Transverse colon (tissue), 4 donors: ENCODE data around the gene ACADM. TPM values are rescaled to one million over a fixed set of nuclear protein-coding genes. Genes with fewer than 3 reads are reported as not detected.
A peak's percentile ranks its signal among the peaks of the same experiment; 100 is the strongest.
"Not testable (repeated sequence)": the region's sequence is repeated elsewhere in the genome, so short reads cannot be mapped to it uniquely, and the experiment has no call there.

Experiments used
- DNase-seq: peaks from one replicate; pipeline ENCODE4 v3.0.0-alpha.2; 2019
- H3K27ac ChIP-seq, 4 donors: fragments of 200-600 bp; sonication (generic); 2 replicates each; pipeline ENCODE4 v1.5.1; 2016 to 2018; ENCODE audit warnings: inconsistent platforms in 4 of 4
- H3K27me3 ChIP-seq: fragments of 200-600 bp; sonication (generic); 2 replicates; pipeline ENCODE4 v1.5.1; 2017; ENCODE audit warnings: inconsistent platforms
- H3K36me3 ChIP-seq, 4 donors: fragments of 200-600 bp; sonication (generic); 2 replicates each; pipeline ENCODE4 v1.5.1; 2017 to 2019; ENCODE audit warnings: inconsistent platforms in 4 of 4
- H3K4me1 ChIP-seq, 4 donors: fragments of 200-600 bp; sonication (generic); 2 replicates each; pipeline ENCODE4 v1.5.1; 2017 to 2020; ENCODE audit warnings: inconsistent platforms in 4 of 4
- H3K4me3 ChIP-seq, 4 donors: fragments of 200-600 bp; sonication (generic); 1 replicate in 1 of 4; 2 replicates in 3 of 4; pipeline versions ENCODE4 v1.5.1 to v1.6.1; 2017 to 2019; ENCODE audit warnings: inconsistent platforms in 4 of 4
- H3K9me3 ChIP-seq, 2 donors: fragments of 200-600 bp; sonication (generic); 2 replicates each; pipeline ENCODE4 v1.5.1; 2017 to 2019; ENCODE audit warnings: inconsistent platforms in 2 of 2
- EP300 ChIP-seq: sonication (generic); formaldehyde crosslinking; IDR thresholded peaks from one replicate; pipeline ENCODE4 v1.6.1; 2017; ENCODE audit warnings: antibody characterized with exemption, low read depth
- POLR2A ChIP-seq: fragments of 450-650 bp; IDR thresholded peaks from one replicate; pipeline ENCODE4 v1.6.1; 2016; ENCODE audit warnings: antibody characterized with exemption, mild to moderate bottlenecking, moderate library complexity
- POLR2AphosphoS5 ChIP-seq, 3 donors: sonication (generic); formaldehyde crosslinking; IDR thresholded peaks; one replicate each; pipeline ENCODE4 v1.6.1; 2016; ENCODE audit warnings: antibody characterized with exemption in 3 of 3
- WGBS, 2 donors: methylation state at CpG; one replicate each; pipeline ENCODE4 v1.1.5; 2018; ENCODE audit warnings: low coverage in 1 of 2; 5-methylcytosine and 5-hydroxymethylcytosine counted together
- in situ Hi-C, 4 donors: fragments of 200-750 bp; cut with MboI; loops; one replicate each; pipeline versions ENCODE4 v1.15.0 to v1.15.1; 2017; ENCODE audit warnings: low sequenced_read_pairs in 3 of 4, low pct_ligation_motif_present in 1 of 4, low pct_unique_long_range_greater_than_20kb in 1 of 4
- intact Hi-C: fragments of 100-400 bp; cut with DNase I; formaldehyde crosslinking; loops from one replicate; pipeline ENCODE4 v1.15.1; 2023; ENCODE audit warnings: low total_unique reads
- total RNA-seq, 4 donors: library from RNA; depleted of rRNA; stranded (reverse); fragments of >200 nt; gene quantifications; one replicate each; pipeline ENCODE4 v1.1.0, GENCODE V29; 2016
- TF ChIP-seq, protein P1 (sequence below), 5 experiments: fragments of 200-600 bp in 3 of 5; fragments of 450-650 bp in 2 of 5; sonication (generic) in 3 of 5; IDR thresholded peaks; 1 replicate in 2 of 5; 2 replicates in 3 of 5; pipeline ENCODE4 v1.5.1; 2016 to 2017; ENCODE audit warnings: antibody characterized with exemption in 5 of 5, inconsistent platforms in 3 of 5, mild to moderate bottlenecking in 2 of 5, moderate library complexity in 1 of 5

ACADM gene
- total RNA-seq, 4 donors from 2014 or later = 34.4 to 138 (median 91.5) TPM

DNA sequence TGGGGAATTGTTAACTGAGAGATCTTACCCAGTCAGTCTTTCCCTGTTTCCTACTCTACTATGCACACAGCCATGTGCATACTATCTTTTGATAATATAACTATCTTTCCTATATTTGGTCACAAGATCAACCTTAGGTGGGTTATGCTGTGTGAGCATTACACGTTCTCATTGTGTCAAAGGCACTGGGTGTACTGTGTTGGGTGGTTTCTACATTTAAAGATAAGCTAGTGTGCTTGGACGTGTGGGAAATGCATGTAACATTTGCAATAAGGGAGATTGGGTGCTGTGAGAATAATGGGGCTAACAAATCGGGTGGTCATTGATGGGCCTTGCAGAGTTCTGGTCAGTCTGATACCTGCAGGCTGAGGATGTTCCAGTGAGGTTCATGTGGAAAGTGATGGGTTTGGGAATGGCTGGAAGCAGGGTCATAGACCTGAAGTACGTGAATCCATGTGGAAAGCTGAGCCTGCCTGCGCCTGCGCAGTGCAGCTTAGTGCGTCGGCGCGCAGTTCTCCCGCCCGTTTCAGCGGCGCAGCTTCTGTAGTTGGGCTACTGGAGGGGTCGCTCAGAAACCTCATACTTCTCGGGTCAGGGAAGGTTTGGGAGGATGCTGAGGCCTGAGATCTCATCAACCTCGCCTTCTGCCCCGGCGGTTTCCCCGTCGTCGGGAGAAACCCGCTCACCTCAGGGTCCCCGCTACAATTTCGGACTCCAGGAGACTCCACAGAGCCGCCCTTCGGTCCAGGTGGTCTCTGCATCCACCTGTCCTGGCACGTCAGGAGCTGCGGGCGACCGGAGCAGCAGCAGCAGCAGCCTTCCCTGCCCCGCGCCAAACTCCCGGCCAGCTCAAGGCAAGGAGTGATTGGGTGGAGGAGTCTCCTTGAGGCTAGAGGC is 72.1 kb downstream of the ACADM start, which contains the start of gene MSH4:
Gene MSH4 (plus strand): TSS at position 507 of the 897 bp plus-strand sequence. CDS start 104 bp downstream, at position 611.
- peaks cover 0 to 2% (median 0%) of the 10 kb centered on the region in 4 donors for H3K4me1 ChIP-seq
- no peaks in the 10 kb centered on the region for H3K9me3 ChIP-seq
- peaks cover 0 to 42% (median 19%) of the 10 kb centered on the region in 4 donors for H3K36me3 ChIP-seq
- H3K27ac ChIP-seq = no peak within 1 kb of the TSS
- H3K27me3 ChIP-seq = no peaks in the 10 kb centered on the region
- intact Hi-C loops = no loop called here
- WGBS, 2 donors = 69 to 81% methylated on average over 8 to 34 of the region's 34 CpGs
- no peak for DNase-seq
- in situ Hi-C loops = no loop called here
- no peak within 1 kb of the TSS for H3K4me3 ChIP-seq
- TF ChIP-seq, protein P1, sequence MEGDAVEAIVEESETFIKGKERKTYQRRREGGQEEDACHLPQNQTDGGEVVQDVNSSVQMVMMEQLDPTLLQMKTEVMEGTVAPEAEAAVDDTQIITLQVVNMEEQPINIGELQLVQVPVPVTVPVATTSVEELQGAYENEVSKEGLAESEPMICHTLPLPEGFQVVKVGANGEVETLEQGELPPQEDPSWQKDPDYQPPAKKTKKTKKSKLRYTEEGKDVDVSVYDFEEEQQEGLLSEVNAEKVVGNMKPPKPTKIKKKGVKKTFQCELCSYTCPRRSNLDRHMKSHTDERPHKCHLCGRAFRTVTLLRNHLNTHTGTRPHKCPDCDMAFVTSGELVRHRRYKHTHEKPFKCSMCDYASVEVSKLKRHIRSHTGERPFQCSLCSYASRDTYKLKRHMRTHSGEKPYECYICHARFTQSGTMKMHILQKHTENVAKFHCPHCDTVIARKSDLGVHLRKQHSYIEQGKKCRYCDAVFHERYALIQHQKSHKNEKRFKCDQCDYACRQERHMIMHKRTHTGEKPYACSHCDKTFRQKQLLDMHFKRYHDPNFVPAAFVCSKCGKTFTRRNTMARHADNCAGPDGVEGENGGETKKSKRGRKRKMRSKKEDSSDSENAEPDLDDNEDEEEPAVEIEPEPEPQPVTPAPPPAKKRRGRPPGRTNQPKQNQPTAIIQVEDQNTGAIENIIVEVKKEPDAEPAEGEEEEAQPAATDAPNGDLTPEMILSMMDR (IDR thresholded peaks at IDR 0.05) = no peak
- TF ChIP-seq POLR2AphosphoS5 (IDR thresholded peaks at IDR 0.05) = peak in 1 of 3 donors; percentile 7
- no peak for TF ChIP-seq EP300
- peak; percentile 12 for TF ChIP-seq POLR2A

DNA sequence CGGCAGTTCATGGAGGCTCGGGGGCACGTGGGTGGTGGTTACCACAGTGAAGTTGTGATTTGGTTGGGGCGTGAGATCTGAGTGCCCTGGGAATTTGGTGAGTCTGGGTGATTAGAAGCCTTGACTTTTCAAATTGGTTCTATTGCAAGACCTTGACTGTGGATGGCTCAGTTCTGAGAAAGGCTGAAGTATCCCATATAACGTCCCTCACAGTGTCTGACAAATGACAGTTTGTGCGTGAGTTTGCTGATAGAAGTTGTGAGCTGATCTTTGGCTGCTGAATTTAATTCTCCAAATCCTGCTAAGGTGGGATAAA is 72.7 kb downstream of the ACADM start:
- Histone ChIP-seq H3K27ac (no peak overlapping the region), H3K4me1 (no peaks in the 10 kb centered on the region), H3K4me3 (no peak overlapping the region), H3K9me3 (no peaks in the 10 kb centered on the region), H3K36me3 (peaks cover 0 to 36% (median 17%) of the 10 kb centered on the region in 4 donors), H3K27me3 (no peaks in the 10 kb centered on the region)
- WGBS, 2 donors = 62 to 86% methylated on average over 2 to 6 of the region's 6 CpGs
- DNase-seq = no peak
- no peak for TF ChIP-seq POLR2A
- no peak for TF ChIP-seq POLR2AphosphoS5 (IDR thresholded peaks at IDR 0.05)
- TF ChIP-seq, protein P1 (IDR thresholded peaks at IDR 0.05) = no peak
- no peak for TF ChIP-seq EP300
- intact Hi-C loops (no loop called here), in situ Hi-C loops (no loop called here)

DNA sequence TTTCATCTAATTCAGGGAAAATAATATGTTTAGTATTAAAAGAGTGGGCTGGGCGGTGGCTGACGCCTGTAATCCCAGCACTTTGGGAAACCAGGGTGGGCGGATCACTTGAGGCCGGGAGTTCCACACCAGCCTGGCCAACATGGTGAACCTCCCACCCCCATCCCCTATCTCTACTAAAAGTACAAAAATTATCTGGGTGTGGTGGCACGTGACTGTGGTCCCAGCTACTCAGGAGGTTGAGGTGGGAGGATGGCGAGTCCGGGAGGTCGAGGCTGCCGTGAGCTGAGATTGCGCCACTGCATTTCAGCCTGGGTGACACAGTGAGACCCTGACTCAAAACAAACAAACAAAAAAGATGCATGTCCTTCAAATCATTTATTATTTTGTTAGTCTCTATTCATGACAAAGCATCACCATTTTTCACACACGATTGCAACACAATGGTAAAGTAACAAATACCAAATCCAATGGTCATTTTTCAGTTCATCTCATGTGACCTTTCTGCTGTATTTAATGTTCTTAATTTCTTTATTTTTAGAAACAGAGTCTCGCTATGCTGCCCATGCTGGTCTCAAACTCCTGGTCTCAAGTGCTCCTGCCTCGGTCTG is 73.2 kb downstream of the ACADM start:
- 88 to 89% methylated on average over 6 to 13 of the region's 13 CpGs for WGBS, 2 donors
- no peaks in the 10 kb centered on the region for H3K9me3 ChIP-seq
- H3K4me1 ChIP-seq = no peaks in the 10 kb centered on the region
- H3K27ac ChIP-seq = no peak overlapping the region
- H3K36me3 ChIP-seq = peaks cover 0 to 31% (median 15%) of the 10 kb centered on the region in 4 donors
- no peaks in the 10 kb centered on the region for H3K27me3 ChIP-seq
- intact Hi-C loops = no loop called here
- TF ChIP-seq EP300 = no peak
- no peak for TF ChIP-seq POLR2A
- TF ChIP-seq POLR2AphosphoS5 (IDR thresholded peaks at IDR 0.05) = no peak
- TF ChIP-seq, protein P1 (IDR thresholded peaks at IDR 0.05) = no peak
- H3K4me3 ChIP-seq = no peak overlapping the region
- in situ Hi-C loops = no loop called here
- no peak for DNase-seq

DNA sequence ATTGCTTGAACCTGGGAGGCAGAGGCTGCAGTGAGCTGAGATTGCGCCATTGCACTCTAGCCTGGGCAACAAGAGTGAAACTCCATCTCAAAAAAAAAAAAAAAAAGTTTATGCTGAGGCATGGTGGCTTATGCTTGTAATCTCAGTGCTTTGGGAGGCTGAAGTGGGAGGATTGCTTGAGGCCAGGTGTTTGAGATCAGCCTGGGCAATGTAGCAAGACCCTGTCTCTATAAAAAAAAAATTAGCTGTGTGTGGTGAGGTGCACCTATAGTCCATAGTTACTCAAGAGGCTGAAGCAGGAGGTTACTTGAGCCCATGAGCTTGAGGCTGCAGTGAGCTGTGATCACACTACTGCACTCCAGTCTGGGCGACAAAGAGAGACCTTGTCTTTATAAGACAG is 77.0 kb downstream of the ACADM start:
- DNase-seq, H3K4me1 ChIP-seq, H3K36me3 ChIP-seq, intact Hi-C loops, H3K4me3 ChIP-seq, in situ Hi-C loops, H3K9me3 ChIP-seq, H3K27ac ChIP-seq, H3K27me3 ChIP-seq: not testable (repeated sequence)
- WGBS, 2 donors = 98 to 100% methylated on average over 1 to 2 of the region's 2 CpGs
